Brain microvascular endothelial cell (primary cell): ENCODE data around the gene CLDN7.

ENCODE experiments used
- DNase-seq: peaks from one replicate; pipeline ENCODE4 v3.0.0-alpha.2; 2020
- H3K27ac ChIP-seq: fragments of 250-450 bp; sonication (Bioruptor Pico); 2 replicates; pipeline ENCODE4 v1.5.1; 2020; ENCODE audit warnings: mild to moderate bottlenecking, moderate library complexity
- H3K27me3 ChIP-seq: fragments of 250-450 bp; sonication (Bioruptor Pico); replicated peaks from 2 replicates; pipeline ENCODE4 v1.5.1; 2020; ENCODE audit warnings: mild to moderate bottlenecking
- H3K36me3 ChIP-seq: fragments of 250-450 bp; sonication (Bioruptor Pico); replicated peaks from 2 replicates; pipeline ENCODE4 v1.5.1; 2020; ENCODE audit warnings: mild to moderate bottlenecking
- H3K4me3 ChIP-seq: 2 replicates; pipeline ENCODE4 v1.5.1; 2011; ENCODE audit warnings: low read depth, mild to moderate bottlenecking, control low read depth, low read length, moderate library complexity
- CTCF ChIP-seq: IDR thresholded peaks from 2 replicates; pipeline ENCODE4 v1.5.1; 2011; ENCODE audit warnings: low read depth, mild to moderate bottlenecking, moderate library complexity, low read length, control low read depth, inconsistent platforms; ENCODE audit errors: missing control alignments
- in situ Hi-C: cut with HindIII; loops from 2 replicates; pipeline ENCODE4 v1.10.0; 2017; ENCODE audit warnings: low sequenced_read_pairs, low pct_ligation_motif_present

The CLDN7 gene

GRCh38 chr17:7237761-7238419 is 24.4 kb downstream of the CLDN7 start:
- in situ Hi-C loops: no loop called here

GRCh38 chr17:7237266-7237760 is 25.0 kb downstream of the CLDN7 start:
- H3K27me3 ChIP-seq: no peaks in the 10 kb centered on the region
- H3K4me3 ChIP-seq: peak overlapping the region; percentile 94
- no peak for TF ChIP-seq CTCF
- H3K36me3 ChIP-seq: peaks cover 38% of the 10 kb centered on the region
- peak overlapping the region; percentile 78 for H3K27ac ChIP-seq
- no peak for DNase-seq
- in situ Hi-C loops: no loop called here

More at GRCh38 chr17:7237761-7238419, 24.4 kb downstream of the CLDN7 start:
- no peaks in the 10 kb centered on the region for H3K27me3 ChIP-seq
- H3K4me3 ChIP-seq: peak overlapping the region; percentile 94
- H3K27ac ChIP-seq: peak overlapping the region; percentile 78
- no peak for TF ChIP-seq CTCF
- DNase-seq: peak; percentile 50
- peaks cover 38% of the 10 kb centered on the region for H3K36me3 ChIP-seq

- no peak for DNase-seq
- no peak for TF ChIP-seq CTCF
- in situ Hi-C loops: no loop called here
- H3K36me3 ChIP-seq: peaks cover 38% of the 10 kb centered on the region
- H3K27ac ChIP-seq: no peak overlapping the region
- H3K27me3 ChIP-seq: no peaks in the 10 kb centered on the region
- peak overlapping the region; percentile 94 for H3K4me3 ChIP-seq
These were observed 25.5 kb downstream of the CLDN7 start for GRCh38 chr17:7236808-7237207.

GRCh38 chr17:7235693-7236665 is 26.3 kb downstream of the CLDN7 start:
- TF ChIP-seq CTCF: no peak
- Histone ChIP-seq H3K36me3 (peaks cover 35% of the 10 kb centered on the region), H3K27ac (peak overlapping the region; percentile 6), H3K4me3 (no peak overlapping the region), H3K27me3 (no peaks in the 10 kb centered on the region)
- in situ Hi-C loops: no loop called here
- DNase-seq: peak; percentile 42

GRCh38 chr17:7234083-7234951 is 28.0 kb downstream of the CLDN7 start, which contains the start of gene DVL2:
Gene DVL2, minus strand, starts transcription at chr17:7234517. Its CDS starts 255 bp downstream, at chr17:7234262.
- no peaks in the 10 kb centered on the region for H3K27me3 ChIP-seq
- DNase-seq: peak; percentile 91
- no peak for TF ChIP-seq CTCF
- peaks cover 35% of the 10 kb centered on the region for H3K36me3 ChIP-seq
- H3K4me3 ChIP-seq: peak within 1 kb of the TSS; percentile 81
- in situ Hi-C loops: no loop called here
- H3K27ac ChIP-seq: peak within 1 kb of the TSS; percentile 55
